PC-9 (cell line): ENCODE data around the gene NOP9.

Experiments
- EZH2 ChIP-seq: fragments of 200-600 bp; sonication (generic); IDR thresholded peaks from 2 replicates; pipeline ENCODE4 v1.8.0; 2017; ENCODE audit warnings: antibody characterized with exemption, low read depth
- TF ChIP-seq, protein P1 (sequence below): fragments of 200-600 bp; sonication (generic); conservative IDR thresholded peaks from 2 replicates; pipeline ENCODE4 v1.6.1; 2017; ENCODE audit warnings: mixed run types, antibody characterized with exemption, mild to moderate bottlenecking, moderate library complexity

DNA sequence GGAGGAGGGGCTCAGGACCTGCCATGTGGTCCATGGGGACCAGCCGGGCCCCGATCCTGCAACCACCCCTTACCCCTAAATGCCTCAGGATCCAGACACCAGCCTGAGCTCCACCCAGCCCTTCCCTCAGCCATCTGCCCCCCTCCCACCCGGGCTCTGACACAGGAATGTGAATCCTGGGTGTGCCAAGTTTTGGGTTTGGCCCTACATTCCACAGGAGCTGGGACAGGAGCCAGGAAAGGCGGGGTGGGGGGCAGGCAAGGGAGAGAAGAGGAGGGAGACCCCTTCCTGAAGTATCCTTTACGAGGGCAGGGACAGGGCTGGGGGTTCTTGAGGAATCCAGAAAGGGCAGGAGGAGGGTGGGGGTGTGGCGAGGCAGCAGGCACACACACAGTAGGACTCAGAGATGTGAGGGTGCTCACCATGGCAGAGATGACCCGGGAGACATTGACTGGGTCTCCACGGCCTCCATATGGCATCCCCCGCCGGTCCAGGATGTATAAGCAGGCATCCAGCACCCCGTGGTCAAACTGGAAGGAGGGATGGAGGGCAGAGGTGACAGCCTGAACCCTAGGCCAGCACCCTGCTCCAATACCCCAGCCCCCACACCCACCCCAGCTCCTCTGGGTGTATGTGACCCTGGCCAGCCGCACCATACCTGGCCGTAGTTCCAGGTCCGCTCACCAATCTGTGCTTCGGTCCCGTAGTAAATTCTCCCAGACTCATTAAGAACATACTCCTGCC, 40.2 kb upstream of the NOP9 start:
- TF ChIP-seq, protein P1, sequence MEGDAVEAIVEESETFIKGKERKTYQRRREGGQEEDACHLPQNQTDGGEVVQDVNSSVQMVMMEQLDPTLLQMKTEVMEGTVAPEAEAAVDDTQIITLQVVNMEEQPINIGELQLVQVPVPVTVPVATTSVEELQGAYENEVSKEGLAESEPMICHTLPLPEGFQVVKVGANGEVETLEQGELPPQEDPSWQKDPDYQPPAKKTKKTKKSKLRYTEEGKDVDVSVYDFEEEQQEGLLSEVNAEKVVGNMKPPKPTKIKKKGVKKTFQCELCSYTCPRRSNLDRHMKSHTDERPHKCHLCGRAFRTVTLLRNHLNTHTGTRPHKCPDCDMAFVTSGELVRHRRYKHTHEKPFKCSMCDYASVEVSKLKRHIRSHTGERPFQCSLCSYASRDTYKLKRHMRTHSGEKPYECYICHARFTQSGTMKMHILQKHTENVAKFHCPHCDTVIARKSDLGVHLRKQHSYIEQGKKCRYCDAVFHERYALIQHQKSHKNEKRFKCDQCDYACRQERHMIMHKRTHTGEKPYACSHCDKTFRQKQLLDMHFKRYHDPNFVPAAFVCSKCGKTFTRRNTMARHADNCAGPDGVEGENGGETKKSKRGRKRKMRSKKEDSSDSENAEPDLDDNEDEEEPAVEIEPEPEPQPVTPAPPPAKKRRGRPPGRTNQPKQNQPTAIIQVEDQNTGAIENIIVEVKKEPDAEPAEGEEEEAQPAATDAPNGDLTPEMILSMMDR: no peak
- TF ChIP-seq EZH2: no peak
